ENCODE measurements around the gene KANTR. TPM values are rescaled to one million over a fixed set of nuclear protein-coding genes. Genes with fewer than 3 reads are reported as not detected.

The KANTR gene
- polyA plus RNA-seq (2013, experiment 1 of 2; ENCODE audit: insufficient read length) = 3.2 TPM
- 2.7 TPM for polyA plus RNA-seq (2013, experiment 2 of 2; ENCODE audit: insufficient read length)

DNA sequence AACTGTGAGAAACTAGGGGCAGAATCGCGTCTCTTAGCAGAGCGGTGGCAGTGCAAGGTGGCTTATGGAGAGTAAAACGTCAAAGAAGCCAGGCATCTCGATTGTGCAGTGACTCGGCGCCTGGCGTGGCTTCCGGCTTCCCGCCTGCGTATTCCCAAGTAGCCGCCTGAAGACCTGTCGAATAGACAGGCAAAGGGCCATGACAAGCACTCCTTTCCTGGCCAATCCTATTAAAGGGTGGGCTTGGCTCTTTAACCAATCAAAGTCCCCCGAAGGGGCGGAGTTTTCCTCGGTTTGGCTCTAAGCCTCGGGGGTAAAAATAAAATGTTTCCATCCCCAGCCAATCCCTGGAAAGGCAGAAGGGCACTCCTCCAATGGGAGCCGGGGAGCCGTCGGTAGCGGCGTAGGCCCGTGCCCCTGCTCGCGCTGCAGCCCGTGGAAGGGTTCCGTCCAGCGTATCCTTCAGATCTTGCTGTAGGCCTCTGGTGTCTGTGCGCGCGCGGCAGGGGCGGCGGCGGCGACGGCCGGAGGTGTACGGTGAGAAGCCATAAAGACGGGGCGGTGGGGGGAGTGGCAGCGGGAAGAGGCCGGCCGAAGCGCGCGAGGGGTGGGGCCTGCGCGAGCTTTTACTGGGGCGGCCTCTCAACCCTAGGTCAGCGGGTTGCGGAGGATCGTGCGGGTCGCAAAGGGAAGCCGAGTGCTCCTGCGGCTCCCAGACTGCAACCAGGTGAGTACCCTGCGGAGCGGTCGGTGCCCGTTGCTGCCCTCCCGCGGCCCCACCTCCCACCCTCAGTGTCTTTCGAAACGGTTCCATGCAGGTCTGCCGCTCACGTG, at the start of gene KANTR:
TSS of gene KANTR (plus strand) at position 395 of the 834 bp plus-strand sequence. CDS start 30,131 bp downstream, outside the sequence.
- peak; percentile 96 for DNase-seq

- DNase-seq = no peak
These were observed 48.9 kb upstream of the KANTR start for GRCh38 chrX:53044995-53045394.

GRCh38 chrX:53047228-53047627, 46.7 kb upstream of the KANTR start:
- DNase-seq = peak; percentile 35

DNA sequence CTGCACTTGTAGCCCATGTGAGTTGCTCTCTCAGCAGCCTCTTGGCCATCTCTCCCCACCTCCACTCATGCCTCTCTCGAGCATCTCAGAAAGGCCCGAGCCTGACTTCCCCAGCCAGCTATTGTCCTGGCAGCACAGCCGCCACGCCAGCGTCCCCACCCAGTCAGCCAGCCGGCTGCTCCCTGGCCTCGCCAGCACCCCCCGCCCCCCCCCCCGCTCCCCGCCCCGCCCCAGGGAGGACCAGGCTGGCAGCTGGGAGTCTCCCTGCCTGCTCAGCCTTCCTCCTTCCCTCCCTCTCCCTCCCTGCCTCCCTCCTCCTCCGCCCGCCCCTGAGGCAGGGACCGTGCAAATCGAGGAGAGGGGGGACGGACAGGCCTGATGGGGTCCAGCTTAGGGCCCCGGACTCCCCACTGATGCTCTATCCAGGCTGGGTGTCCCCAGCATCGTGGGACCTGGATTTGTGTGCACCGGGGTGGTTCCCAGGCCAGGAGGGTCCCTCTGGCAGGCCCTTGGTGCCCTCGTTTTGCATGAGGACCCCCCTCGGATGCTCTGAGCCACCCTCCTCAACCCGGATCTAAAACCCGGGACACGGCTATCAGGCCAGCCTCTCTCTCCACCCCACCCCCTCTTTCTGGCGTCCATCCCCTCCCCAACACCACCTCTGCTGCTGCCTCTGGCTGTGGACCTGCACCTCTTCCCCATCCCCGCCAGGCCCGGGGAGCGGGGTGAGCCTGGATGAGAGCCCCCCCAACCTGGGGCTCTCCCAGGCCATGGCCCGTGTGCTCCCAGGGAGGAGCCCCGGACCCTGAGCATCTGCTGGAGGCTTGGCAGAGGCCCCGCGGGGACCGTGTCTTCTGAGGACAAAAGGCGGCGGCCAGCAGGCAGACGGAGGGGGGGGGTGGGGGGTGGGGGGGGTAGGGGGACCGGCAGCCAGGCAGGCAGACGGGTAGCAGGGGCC, 45.5 kb upstream of the KANTR start, which contains the start of gene GPR173:
TSS of gene GPR173 (plus strand) at position 621 of the 958 bp plus-strand sequence. CDS start 27,833 bp downstream, outside the sequence.
- DNase-seq = peak; percentile 79

DNA sequence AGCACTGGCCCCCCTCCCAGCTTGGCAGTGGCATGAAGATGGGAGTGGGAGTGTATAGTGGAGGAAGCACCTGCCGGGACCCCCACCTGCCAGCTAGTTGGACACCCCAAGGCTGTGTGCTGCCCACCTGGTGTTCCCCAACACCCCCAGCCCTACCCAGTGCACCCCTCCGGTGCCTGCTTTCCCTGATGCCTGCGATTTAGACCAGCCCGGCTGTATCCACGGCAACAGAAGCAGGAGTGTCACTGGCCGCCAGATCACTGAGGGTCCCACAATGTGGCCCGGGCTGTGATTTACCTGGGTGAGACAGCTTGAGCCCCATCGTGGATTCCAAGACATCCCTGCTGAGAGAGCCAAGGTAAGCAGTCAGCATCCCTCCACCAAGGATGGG, 44.8 kb upstream of the KANTR start:
- DNase-seq = no peak

GRCh38 chrX:53050841-53051240, 43.1 kb upstream of the KANTR start:
- DNase-seq = no peak

GRCh38 chrX:53055244-53055849, 38.6 kb upstream of the KANTR start:
- no peak for DNase-seq

DNA sequence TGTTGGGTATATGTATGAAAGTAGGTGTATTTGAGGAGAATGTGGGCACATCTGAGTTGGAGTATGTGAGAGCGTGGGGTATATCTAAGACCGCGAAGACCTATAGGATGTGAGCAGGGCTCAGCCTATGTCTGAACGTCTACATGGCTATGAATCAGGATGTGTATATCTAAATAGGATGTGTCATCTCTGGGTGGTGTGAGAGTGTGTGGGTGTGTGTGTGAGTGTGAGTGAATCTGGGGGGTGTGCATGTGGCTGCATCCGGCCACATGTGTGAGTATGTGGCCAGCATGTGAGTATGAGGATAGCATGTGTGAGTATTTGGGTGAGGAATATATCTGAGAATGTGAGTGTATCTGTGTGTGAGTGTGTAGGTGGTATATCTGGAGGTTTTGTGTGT, 37.6 kb upstream of the KANTR start:
- DNase-seq = no peak

DNA sequence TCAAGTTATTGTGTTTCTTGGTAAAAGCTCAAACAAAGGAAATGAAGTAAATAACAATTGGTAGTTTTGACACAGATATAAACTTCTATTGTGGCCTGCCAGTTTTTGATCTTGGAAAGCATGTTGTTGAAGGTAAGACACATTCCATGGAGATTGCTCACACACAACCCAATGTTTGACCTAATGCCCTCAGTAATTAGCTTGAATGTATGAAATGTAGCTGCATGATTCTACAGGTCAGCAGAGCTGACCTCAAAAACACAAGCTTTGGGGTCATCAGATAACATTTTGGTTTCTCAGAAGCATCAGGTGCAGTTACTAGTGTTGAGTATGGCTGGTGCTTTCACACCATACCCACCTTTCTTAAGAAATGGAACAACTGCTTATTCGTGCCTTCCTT, 28.8 kb upstream of the KANTR start:
- no peak for DNase-seq

GRCh38 chrX:53071064-53071463, 22.9 kb upstream of the KANTR start:
- DNase-seq = no peak

- DNase-seq = peak; percentile 52
These were observed 22.1 kb upstream of the KANTR start for GRCh38 chrX:53071604-53072417.

- DNase-seq = no peak
These were observed 21.4 kb upstream of the KANTR start for GRCh38 chrX:53072418-53073114.

DNA sequence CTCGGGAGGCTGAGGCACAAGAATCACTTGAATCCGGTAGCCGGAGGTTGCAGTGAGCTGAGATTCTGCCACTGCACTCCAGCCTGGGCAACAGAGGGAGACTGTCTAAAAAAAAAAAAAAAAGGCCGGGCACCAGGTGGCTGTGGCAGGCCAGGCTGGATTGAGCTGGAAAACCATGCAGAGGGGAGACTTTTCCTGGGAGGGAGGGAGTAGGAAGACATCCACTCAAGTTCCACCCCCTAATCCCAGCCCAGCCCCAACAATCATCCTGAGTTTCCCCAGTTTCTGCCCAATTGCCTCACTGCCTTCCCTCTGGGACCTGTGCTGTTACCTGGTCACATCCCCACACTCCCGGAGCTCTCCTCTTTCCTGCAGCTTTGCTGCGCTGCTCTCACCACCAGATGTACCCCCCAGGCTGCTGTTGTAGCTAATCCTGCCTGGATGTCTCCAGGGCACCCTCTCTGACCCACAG, 20.8 kb upstream of the KANTR start:
- no peak for DNase-seq

DNA sequence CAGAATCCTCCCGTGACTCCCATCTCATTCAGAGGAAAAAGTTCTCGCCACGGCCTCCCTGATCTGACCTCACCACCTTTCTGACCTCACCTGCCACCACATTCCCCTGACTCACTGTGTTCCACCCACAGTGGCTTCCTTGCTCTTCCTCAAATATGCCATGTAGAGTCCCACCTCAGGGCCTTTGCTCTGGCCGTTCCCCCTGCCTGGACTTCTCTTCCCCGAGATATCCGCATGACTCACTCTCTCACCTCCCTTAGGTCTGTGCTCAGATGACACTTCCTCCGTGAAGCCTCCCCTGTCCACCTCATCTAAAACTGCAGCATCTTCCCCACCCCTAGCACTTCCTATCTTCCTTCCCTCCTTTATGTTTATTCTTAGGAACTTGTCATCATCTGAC, 18.9 kb upstream of the KANTR start:
- no peak for DNase-seq

DNA sequence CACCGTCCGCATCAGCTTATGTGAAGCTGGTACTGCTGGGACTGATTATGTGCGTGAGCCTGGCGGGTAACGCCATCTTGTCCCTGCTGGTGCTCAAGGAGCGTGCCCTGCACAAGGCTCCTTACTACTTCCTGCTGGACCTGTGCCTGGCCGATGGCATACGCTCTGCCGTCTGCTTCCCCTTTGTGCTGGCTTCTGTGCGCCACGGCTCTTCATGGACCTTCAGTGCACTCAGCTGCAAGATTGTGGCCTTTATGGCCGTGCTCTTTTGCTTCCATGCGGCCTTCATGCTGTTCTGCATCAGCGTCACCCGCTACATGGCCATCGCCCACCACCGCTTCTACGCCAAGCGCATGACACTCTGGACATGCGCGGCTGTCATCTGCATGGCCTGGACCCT, 17.3 kb upstream of the KANTR start:
- DNase-seq = no peak

GRCh38 chrX:53077207-53078197, 16.4 kb upstream of the KANTR start:
- DNase-seq = no peak

DNA sequence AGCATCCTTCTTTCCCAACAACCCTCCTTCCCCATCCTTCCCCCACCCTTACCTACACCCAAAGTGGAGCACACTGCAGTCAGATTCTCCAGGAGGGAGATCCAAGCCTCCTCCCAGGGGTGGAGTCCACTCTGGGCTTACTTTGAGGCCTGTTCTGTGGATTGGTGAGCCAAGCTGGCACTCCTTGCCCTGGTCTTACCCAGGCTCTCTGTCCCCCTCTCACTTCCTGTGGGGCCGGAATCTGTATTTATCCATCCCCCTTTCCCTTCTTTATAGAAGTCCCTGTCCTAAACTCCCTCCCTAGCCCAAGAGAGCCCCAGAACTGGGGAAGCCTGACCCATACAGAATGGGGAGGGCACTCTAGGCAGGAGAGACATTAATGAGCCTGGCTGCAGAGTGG, 15.0 kb upstream of the KANTR start:
- no peak for DNase-seq

DNA sequence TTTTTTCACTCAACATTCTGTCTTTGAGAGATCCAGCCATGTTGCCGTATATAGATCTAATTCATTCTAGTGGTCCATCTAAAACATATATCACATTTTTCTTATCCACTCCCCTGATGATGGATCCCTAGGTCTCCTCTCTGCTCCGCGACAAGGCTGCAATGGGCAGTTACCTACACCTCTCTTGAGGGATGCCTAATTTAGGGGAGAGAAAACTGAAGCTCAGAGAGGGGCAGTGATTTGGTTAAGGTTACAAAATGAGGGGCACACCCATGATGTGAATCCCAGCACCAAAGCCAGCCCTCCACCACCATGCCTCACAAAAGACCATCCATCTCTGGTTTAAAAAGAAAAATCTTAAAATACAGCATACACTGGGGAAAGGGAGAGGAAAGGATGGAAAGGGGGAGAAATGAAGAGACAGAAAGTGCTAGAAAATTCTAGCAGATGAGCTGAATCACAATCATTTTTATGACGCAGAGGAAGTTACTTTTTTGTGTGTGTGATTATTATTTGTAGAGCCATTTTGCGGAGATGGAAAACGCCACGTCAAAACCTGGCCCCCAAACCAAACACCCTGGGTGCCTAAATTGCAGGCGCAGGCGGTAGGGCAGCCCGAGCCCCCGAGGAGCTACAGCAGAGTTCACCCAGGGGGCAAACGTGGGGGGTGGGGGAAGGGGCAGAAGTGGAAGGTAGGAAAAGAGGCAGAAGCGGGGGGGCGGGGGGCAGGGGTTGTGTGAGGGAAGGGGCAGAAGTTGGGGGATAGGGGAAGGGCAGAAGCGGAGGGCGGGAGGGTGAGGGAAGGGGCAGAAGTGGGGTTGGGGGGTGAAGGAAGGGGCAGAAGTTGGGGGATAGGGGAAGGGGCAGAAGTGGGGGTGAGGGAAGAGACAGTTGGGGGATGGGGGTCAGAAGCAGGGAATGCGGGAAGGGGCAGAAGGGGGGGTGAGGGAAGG, 13.0 kb upstream of the KANTR start:
- DNase-seq = peak; percentile 17

All from fibroblast of skin of back (primary cell).